Umbilical cord (tissue), 2 donors: Measurements from ENCODE around the gene MSRB1. TPM values are rescaled to one million over a fixed set of nuclear protein-coding genes. Genes with fewer than 3 reads are reported as not detected.
A peak's percentile ranks its signal among the peaks of the same experiment; 100 is the strongest.

Experiments used
- DNase-seq: peaks from one replicate; pipeline ENCODE4 v3.0.0-alpha.2; 2015; ENCODE audit warnings: low spot score
- total RNA-seq: library from RNA; depleted of rRNA; stranded (reverse); fragments of >200 nt; gene quantifications from one replicate; pipeline ENCODE4 v1.2.3, GENCODE V29; 2014; ENCODE audit warnings: low replicate concordance; ENCODE audit not compliant: insufficient read depth

MSRB1 gene
- total RNA-seq, 1 donor from 2014 or later = 2.2 TPM

GRCh38 chr16:1979271-1980029 lies 36.5 kb upstream of the MSRB1 start:
- no peak for DNase-seq

GRCh38 chr16:1978476-1979120 lies 35.6 kb upstream of the MSRB1 start:
- DNase-seq = no peak

- DNase-seq = no peak
Observed at GRCh38 chr16:1977875-1978268, 34.9 kb upstream of the MSRB1 start.

- DNase-seq = no peak
Observed at GRCh38 chr16:1976951-1977874, 34.2 kb upstream of the MSRB1 start.

GRCh38 chr16:1976216-1976520 lies 33.2 kb upstream of the MSRB1 start:
- no peak for DNase-seq

DNA sequence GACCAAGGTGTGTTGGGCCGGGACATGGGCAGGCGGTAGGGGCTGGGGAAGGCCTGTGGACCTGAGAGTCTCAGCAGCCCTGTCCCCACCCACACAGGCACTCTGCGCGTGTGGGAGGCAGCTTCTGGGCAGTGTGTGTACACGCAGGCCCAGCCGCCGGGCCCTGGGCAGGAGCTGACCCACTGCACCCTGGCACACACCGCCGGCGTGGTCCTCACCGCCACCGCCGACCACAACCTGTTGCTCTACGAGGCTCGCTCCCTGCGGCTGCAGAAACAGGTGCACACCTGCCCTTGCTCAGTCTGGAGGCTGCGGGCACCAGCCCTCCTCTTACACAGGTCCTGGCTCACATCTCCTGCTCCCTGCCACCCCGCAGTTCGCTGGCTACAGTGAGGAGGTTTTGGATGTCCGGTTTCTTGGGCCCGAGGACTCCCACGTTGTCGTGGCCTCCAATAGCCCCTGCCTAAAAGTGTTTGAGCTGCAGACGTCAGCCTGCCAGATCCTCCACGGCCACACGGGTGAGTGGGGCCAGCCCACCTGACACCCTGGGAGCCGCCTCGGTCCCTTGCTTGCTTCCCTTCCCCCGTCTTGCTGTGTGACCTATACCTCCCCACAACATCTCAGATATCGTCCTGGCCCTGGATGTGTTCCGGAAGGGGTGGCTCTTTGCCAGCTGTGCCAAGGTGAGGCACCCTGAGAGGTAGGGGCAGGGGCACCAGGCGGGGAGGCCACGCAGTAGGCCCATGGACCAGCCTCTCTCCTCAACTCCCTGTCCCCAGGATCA lies 32.6 kb upstream of the MSRB1 start:
- no peak for DNase-seq

DNA sequence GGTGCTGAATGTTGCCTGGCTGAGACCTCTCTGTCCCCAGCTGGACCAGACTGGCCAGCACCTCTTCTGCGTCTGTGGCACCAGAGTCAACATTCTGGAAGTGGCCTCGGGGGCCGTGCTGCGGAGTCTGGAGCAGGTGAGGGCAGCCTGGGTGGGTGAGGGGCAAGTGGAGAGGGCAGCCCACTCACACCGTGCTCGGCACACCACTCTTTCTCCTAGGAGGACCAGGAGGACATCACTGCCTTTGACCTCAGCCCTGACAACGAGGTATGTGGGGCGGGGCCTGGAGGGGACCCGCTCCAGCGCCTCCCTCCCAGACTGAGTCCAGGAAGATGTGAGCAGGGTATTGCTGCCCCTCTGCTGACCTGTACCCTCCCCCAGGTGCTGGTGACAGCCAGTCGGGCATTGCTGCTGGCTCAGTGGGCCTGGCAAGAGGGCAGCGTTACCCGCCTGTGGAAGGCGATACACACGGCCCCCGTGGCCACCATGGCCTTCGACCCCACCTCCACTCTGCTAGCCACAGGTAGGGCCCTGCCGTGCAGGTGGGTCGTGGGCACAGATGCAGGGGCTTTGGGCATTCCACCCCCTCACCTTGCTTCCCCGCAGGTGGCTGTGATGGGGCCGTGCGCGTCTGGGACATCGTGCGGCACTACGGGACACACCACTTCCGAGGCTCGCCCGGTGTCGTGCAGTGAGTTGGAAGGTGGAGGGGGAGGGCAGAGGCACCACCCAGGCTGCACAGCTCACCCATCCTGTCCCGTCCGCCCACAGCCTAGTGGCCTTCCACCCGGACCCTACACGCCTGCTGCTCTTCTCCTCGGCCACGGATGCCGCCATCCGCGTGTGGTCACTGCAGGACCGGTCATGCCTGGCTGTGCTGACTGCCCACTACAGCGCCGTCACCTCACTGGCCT lies 31.4 kb upstream of the MSRB1 start:
- DNase-seq = no peak

DNA sequence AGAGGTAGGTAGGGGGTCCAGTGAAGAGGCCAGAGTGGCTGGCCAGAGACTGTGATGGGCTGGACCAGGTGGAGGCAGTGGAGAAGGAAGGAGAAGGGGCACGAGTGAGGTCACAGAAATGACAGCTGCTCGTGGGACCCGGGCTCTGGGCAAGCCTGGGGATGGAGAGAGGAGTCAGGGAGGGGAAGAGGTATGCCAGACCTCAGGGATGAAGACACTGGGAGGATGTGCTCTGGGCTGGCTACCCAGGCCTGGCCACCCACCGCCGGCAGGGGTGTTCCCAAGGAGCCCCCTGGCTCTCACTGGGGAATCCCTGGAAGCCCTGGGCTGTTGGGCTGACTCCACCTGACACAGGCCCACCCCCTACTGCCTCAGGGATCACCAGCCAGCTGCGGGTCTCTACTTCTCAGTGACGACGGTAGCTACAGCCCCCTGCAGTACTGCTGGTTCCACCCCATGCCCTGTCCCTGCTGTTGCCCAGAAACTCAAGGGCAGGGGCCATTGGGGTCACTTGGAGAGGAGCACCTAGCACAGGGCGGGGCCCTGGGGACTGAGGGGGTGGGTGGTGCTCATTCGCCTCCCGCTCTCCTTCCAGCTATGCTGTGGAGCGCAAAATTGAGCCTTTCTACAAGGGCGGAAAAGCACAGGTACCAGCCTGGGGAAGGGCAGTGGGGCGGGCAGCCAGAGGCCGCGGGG lies 30.6 kb upstream of the MSRB1 start:
- no peak for DNase-seq

GRCh38 chr16:1972490-1972877 lies 29.5 kb upstream of the MSRB1 start:
- no peak for DNase-seq

- DNase-seq = peak; percentile 96
Observed at GRCh38 chr16:1971796-1972489, 28.9 kb upstream of the MSRB1 start, which contains the start of gene TBL3. Gene TBL3, plus strand, starts transcription at chr16:1972053. Its CDS starts 112 bp downstream, at chr16:1972165.

- no peak for DNase-seq
Observed at GRCh38 chr16:1968146-1968953, 25.4 kb upstream of the MSRB1 start.

GRCh38 chr16:1966460-1966859 lies 23.5 kb upstream of the MSRB1 start, which contains the start of gene RNF151:
Gene RNF151, plus strand, starts transcription at chr16:1966856. Its CDS starts 26 bp downstream, at chr16:1966882.
- no peak for DNase-seq

DNA sequence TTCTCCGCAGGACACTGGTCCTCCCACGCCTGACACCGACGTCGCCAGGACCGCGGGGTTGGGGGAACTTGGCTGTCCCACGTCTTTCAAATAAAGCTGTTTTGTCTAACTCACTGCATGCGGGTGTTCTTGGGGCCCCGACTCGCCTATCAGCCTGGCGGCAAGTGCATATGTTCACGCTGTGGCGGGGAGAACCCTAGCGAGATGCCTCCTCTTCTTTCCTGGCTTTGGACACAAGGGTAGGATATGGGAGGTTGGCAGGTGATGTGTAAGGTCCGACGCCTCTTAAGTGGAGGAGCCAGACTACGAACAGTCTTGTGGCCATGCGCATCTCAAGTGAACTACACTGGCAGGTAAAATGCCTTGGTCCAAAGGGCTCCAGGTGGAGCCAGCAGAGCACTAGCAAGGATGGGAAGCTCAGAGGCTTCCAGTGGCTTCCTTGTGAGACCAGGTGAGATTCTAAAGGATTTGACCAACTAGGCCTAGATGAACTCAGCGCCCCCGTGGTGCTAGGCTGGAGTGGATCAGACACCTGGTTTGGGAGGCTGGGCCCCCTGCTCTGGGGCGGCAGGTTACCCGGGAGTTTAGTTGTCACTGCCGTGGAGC lies 22.5 kb upstream of the MSRB1 start:
- DNase-seq = no peak

GRCh38 chr16:1964506-1965395 lies 21.8 kb upstream of the MSRB1 start, which contains the start of gene RPS2:
Gene RPS2, minus strand, starts transcription at chr16:1964826. Its CDS starts 201 bp downstream, at chr16:1964625.
- peak; percentile 99 for DNase-seq

GRCh38 chr16:1963806-1964505 lies 21.0 kb upstream of the MSRB1 start:
- DNase-seq = no peak
